H1 (cell line): ENCODE data around the gene HLX.

Experiments
- GABPA ChIP-seq: IDR thresholded peaks from 2 replicates; pipeline ENCODE4 v1.6.1; 2011; ENCODE audit warnings: mild to moderate bottlenecking, low read length, moderate library complexity, borderline replicate concordance; ENCODE audit not compliant: insufficient read depth
- POLR2AphosphoS5 ChIP-seq: IDR thresholded peaks from 2 replicates; pipeline ENCODE4 v1.6.1; 2011; ENCODE audit warnings: low read depth, low read length
- TAF7 ChIP-seq: optimal IDR thresholded peaks from 2 replicates; pipeline ENCODE3; 2011; ENCODE audit warnings: low read depth, mild to moderate bottlenecking, inconsistent platforms, low read length, moderate library complexity, borderline replicate concordance
- YY1 ChIP-seq: IDR thresholded peaks from 2 replicates; pipeline ENCODE4 v1.6.1; 2011; ENCODE audit warnings: low read depth, mild to moderate bottlenecking, low read length

DNA sequence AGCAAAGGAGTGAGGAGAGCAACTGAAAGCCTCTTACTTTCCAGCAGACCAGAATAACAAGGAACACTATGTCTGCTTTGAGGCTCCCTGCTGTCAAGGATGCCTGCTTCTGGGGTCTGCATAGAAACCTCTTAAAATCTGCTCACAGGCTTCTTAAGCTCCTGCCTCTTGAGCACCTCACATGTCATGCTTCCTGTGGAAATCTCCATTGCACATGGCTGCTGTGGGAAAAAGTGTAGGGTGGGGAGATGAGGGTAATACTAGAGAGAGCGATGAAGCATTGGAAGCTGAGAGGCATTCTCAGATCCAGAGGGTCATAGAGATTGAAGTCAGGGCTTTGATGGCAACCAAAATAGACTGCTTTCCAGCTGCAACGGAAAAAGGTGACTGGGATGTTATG lies 6.2 kb upstream of the HLX start:
- no peak for TF ChIP-seq YY1
- no peak for TF ChIP-seq TAF7
- TF ChIP-seq POLR2AphosphoS5: no peak
- TF ChIP-seq GABPA: no peak
